Stimulated activated CD8-positive, alpha-beta memory T cell treated with anti-CD3 and anti-CD28 coated beads, Interleukin-4, amount 100 ng/mL, for 24 hours (primary cell): ENCODE data around the gene LPAR6.
"Not testable (repeated sequence)": the region's sequence is repeated elsewhere in the genome, so short reads cannot be mapped to it uniquely, and the experiment has no call there.

Experiments used
- DNase-seq: peaks from one replicate; pipeline ENCODE4 v3.0.0-alpha.2; 2020; ENCODE audit warnings: low read depth

The LPAR6 gene

GRCh38 chr13:48412881-48413351 lies at the start of gene LPAR6:
TSS of gene LPAR6 (minus strand) at chr13:48413113. CDS start at chr13:48412423, 690 bp downstream.
- no peak for DNase-seq

DNA sequence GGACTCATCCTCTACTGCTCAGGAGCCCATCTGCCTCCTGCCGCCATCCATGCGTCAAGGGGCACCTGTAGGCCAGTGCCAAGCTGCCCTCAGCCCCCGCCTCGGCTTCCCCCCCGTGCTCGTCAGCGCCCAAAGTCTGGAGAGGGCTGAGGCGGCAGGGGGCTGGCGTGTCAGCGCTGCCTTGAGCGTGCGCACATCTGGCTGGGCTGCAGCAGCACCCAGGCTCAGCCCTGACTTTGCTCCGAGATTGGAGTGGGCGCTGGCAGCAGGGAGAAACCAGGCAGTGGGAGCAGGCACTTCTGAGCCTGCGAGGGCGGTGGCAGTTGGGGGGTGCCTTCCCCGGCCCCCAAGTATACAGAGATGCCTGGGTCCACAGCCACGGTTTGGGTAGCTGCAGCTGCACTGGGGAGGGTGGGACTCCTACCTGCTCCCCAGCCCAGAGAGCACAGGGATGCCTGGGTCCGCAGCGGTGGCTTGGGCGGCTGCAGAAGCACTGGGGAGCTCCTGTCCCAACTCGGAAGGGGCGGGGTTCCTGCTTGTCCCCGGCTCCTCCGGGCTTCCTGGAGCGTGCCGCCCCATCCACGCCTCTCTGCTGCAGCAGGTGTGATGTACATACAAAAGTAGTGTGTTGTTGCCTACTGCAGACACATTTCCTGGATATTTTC lies 44.8 kb upstream of the LPAR6 start:
- DNase-seq = no peak

DNA sequence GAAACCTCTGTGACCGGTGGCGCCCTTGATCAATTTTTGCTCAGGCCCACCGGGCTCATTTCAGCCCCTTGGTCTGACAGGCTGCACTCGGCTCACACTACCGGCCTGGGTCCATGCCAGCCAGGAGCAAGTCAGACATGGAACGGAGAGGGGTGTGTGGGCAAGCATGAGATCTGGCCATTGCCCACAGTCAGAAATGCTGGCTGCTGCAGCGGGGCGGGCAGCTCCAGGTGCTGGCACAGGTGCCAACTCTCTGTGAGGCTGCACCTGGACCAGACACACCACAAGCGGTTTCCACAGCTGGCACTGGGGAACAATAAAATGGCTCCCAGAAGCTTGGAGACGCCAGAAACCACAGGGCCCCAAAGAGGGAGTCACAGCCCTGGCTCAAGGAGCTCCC lies 43.6 kb upstream of the LPAR6 start:
- DNase-seq = no peak

DNA sequence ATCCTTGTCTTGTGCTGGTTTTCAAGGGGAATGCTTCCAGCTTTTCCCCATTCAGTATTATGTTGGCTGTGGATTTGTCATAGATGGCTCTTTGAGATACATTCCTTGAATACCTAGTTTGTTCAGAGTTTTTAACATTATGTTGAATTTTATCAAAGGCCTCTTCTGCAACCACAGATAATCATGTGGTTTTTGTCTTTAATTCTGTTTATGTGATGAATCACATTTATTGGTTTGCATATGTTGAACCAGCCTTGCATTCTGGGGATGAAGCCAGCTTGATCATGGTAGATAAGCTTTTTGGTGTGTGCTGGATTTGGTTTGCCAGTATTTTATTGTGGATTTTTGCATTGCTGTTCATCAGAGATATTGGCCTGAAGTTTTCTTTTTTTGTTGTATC lies 38.3 kb upstream of the LPAR6 start:
- DNase-seq = not testable (repeated sequence)

DNA sequence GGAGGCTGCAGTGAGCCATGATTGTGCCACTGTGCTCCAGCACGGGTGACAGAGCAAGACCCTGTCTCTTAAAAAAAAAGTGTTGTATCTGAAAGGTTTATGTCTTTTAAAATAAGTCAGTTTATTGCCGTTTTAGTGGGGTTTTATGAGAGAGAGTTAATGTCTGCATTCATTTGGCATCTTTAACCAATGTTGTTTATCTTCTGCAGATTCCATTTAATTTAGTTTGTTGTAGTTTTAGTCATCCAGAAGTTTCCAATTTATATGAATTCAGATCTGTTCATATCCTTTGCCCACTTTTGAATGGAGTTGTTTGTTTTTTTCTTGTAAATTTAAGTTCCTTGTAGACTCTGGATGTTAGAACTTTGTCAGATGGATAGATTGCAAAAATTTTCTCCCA lies 36.7 kb upstream of the LPAR6 start:
- DNase-seq = no peak

DNA sequence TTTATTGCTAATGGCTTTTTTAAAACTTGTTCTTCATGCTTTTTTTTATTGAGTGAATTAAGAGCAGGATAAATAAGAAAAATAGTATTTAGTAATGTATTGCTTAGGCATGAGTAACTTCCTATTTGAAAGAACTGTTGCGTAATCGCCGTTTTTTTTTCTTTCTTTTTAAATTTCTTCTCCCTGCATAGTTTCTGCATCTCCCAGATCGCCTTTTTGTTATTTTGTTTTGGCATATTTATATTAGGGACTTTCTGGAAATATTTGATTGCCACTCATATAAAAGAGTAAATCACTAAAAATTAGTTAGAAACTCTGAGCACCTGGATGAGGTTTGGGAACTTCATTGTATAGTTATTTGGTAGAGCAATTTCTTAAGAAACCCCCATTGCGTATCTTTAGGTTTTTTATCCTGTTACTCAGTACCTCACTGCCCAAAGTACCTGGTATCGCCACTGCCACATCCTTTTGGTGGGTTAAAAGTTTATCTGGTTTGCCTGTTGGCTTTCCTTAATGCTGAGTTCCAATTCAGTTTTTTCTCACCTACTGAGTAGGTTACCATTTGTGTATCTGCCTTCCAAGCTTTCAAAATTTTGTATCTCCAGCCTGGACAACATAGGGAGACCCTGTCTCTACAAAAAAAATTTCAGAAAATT lies 36.2 kb upstream of the LPAR6 start:
- no peak for DNase-seq

- no peak for DNase-seq
These were observed 35.5 kb upstream of the LPAR6 start for GRCh38 chr13:48448285-48448958.

- no peak for DNase-seq
These were observed 33.6 kb upstream of the LPAR6 start for GRCh38 chr13:48446464-48446863.

- DNase-seq = no peak
These were observed 30.7 kb upstream of the LPAR6 start for GRCh38 chr13:48443442-48444208.

DNA sequence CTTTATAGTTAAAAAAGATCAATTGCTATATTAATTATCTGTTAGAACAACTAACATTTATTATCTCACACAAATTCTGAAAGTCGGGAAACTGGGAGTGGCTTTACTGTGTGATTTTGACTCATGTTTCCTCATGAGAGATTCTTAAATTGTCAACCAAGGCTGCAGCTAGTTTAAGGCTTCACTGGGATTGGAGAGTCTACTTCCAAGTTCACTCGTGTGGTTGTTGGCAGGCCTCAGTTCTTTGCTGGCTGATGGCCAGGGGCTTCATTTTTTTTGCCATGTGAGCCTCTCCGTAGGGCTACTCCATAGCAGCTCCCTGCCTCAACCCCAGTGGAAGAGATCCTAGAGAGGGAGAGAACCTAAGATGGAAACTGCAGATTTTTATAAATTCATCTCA lies 24.5 kb upstream of the LPAR6 start:
- DNase-seq = no peak

DNA sequence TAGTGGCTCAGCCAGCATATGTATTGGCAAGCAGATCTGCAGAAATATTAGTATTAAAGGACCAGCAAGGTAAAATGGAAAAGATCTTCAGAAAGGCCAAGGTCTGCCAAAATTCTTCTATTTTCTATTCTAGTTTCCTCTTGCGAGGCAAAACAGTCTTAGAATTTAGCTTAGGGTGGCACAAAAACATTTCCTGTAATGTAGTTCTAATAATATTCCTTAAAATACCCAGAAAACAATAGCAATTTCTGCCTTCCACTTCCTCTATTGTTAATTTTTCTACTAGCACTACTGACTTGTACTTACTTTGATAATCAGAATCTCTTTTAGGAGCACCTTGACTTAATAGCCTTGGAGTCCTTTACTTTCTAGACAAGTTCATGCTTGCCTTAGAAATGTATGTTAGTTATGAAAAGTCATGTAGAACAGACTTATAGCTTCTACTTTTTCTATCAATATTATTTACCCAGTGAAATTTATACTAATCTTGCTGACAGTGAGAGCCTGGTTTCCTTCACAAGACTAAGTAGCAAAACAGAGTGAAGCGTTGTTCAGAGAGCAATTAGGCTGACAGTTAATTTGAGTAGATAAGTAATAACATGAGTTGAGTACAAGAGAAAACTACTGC lies 23.9 kb upstream of the LPAR6 start:
- no peak for DNase-seq

GRCh38 chr13:48434200-48434599 lies 21.3 kb upstream of the LPAR6 start:
- DNase-seq = no peak

DNA sequence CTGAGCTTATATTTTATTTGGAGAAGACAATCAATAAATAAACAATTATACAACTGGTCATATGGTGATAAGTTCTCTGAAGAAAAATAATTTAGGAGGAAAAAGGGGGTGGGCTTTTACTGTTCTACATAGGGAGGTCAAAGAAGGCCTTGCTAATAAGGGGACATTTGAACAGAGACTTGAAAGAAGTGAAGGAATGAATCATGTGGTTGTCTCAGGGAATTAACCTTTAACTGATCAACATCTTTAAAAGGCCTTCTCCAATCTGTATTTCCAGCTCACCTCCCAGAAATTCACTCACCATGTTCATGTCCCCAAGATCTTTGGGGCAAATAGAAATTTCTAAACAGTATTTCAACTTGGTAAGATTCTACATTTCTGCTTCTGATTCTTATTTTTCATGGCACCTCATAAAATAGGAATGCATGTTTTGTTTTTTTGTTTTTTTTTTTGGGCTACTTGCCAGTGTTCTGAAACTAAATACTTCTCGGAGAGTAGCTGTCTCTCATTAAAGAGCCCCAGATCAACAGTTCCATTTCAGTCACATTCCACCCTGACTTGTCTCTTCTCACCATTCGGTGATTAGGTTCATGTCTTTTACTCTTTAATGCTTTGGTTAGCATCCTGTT lies 19.2 kb upstream of the LPAR6 start:
- DNase-seq = no peak

GRCh38 chr13:48431431-48431830 lies 18.5 kb upstream of the LPAR6 start:
- DNase-seq = no peak

- no peak for DNase-seq
These were observed 17.0 kb upstream of the LPAR6 start for GRCh38 chr13:48429886-48430285.

DNA sequence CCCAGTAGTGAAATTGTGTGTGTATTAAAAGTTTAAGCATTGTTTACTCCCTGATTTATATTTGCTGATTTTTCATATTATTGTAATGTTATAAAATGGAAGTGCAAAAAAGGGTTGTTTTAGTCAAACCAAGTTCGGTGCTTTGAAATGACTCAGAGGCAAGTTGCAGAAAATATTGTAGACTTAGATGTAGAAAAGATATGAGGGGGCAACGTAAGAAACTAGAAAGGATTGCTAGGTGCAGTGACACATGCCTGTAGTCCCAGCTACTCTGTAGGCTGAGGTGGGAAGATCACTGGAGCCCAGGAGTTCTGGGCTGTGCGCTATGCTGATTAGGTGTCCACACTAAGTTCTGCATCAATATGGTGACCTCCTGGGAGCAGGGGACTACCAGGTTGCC lies 16.1 kb upstream of the LPAR6 start:
- DNase-seq = no peak

- not testable (repeated sequence) for DNase-seq
These were observed 13.9 kb upstream of the LPAR6 start for GRCh38 chr13:48426755-48427298.

DNA sequence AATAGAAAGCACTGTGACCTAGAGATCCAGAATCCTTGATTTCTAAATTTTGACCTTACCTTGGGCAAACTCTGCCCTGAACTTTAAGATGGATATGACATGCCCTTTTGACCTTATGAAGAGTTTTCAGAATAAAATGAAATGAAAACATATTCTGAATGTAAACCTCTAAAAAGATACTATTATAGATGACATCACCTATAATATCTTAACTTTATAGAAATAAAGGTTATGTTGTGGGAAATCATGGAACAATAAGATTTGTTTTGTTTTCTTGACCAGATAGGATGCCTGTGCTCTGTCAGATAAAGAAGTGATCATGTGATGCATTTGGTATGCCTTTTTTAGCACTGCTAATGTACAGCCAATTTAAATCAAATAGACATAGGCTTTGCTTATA lies 13.1 kb upstream of the LPAR6 start:
- no peak for DNase-seq

GRCh38 chr13:48424212-48424611 lies 11.3 kb upstream of the LPAR6 start:
- no peak for DNase-seq

GRCh38 chr13:48422003-48422402 lies 9.1 kb upstream of the LPAR6 start:
- not testable (repeated sequence) for DNase-seq

DNA sequence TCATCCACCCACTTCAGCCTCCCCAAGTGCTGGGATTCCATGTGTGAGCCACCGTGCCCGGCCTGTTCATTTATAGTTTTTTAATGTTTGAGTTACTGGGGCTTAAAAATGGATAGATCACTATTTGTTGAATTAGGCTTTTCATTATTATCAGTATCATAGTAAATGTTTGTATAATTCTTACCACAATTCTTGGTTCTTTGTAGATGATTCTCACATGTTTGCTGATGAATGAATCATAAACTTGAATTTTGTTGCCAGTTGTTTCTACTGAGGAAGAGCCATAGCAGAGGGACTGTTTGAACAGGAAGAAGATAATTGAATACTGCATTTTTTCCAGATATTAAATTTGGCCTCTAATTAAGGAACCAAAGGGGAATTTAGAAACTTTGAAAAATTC lies 2.6 kb upstream of the LPAR6 start:
- no peak for DNase-seq
